Liver (tissue), 9 donors: Measurements from ENCODE around the gene SIK2. TPM values are rescaled to one million over a fixed set of nuclear protein-coding genes. Genes with fewer than 3 reads are reported as not detected.

Source experiments
- DNase-seq: peaks from one replicate; pipeline ENCODE4 v3.0.0-alpha.2; 2017; ENCODE audit warnings: low spot score
- H3K27ac ChIP-seq, 2 donors: one replicate each; pipeline ENCODE4 v1.7.0; 2013; ENCODE audit warnings: inconsistent platforms in 2 of 2, low read length in 2 of 2, control low read depth in 1 of 2, low read depth in 1 of 2, mild to moderate bottlenecking in 1 of 2
- H3K27me3 ChIP-seq, 4 donors: one replicate each; pipeline versions ENCODE4 v1.6.1 to v1.7.0; 2013; ENCODE audit warnings: low read length in 3 of 4, inconsistent platforms in 1 of 4, mild to moderate bottlenecking in 1 of 4, moderate library complexity in 1 of 4; ENCODE audit not compliant: control insufficient read depth in 4 of 4, insufficient read depth in 4 of 4
- H3K36me3 ChIP-seq, 4 donors: one replicate each; pipeline versions ENCODE4 v1.6.1 to v1.7.0; 2013; ENCODE audit warnings: low read length in 3 of 4, mild to moderate bottlenecking in 3 of 4, low read depth in 1 of 4, moderate library complexity in 1 of 4; ENCODE audit not compliant: control insufficient read depth in 4 of 4, insufficient read depth in 3 of 4
- H3K4me1 ChIP-seq, 4 donors: one replicate each; pipeline versions ENCODE4 v1.6.1 to v1.7.0; 2013; ENCODE audit warnings: low read length in 3 of 4, mild to moderate bottlenecking in 3 of 4, moderate library complexity in 1 of 4; ENCODE audit not compliant: control insufficient read depth in 4 of 4, insufficient read depth in 4 of 4
- H3K4me3 ChIP-seq, 3 donors: one replicate each; pipeline versions ENCODE4 v1.6.1 to v1.7.0; 2013; ENCODE audit warnings: low read length in 3 of 3, control low read depth in 1 of 3, low read depth in 1 of 3, mild to moderate bottlenecking in 1 of 3
- H3K9ac ChIP-seq, 2 donors: one replicate each; pipeline ENCODE4 v1.7.0; 2013; ENCODE audit warnings: low read length in 2 of 2, mild to moderate bottlenecking in 2 of 2, moderate library complexity in 2 of 2, control low read depth in 1 of 2, low read depth in 1 of 2
- H3K9me3 ChIP-seq, 4 donors: one replicate each; pipeline versions ENCODE4 v1.6.1 to v1.7.0; 2013; ENCODE audit warnings: low read length in 3 of 4; ENCODE audit not compliant: control insufficient read depth in 4 of 4
- ATF3 ChIP-seq: IDR thresholded peaks from 2 replicates; pipeline ENCODE4 v1.6.1; 2016; ENCODE audit warnings: antibody characterized with exemption
- EGR1 ChIP-seq, 2 donors: IDR thresholded peaks; 2 replicates each; pipeline ENCODE4 v1.6.1; 2016 to 2018; ENCODE audit warnings: antibody characterized with exemption in 2 of 2, low read depth in 2 of 2
- FOXA1 ChIP-seq: IDR thresholded peaks from 2 replicates; pipeline ENCODE4 v1.6.1; 2016; ENCODE audit warnings: antibody characterized with exemption
- FOXA2 ChIP-seq: IDR thresholded peaks from 2 replicates; pipeline ENCODE4 v1.6.1; 2016; ENCODE audit warnings: antibody characterized with exemption
- GABPA ChIP-seq, 2 donors: IDR thresholded peaks in 1 of 2; conservative IDR thresholded peaks in 1 of 2; 2 replicates each; pipeline ENCODE4 v1.6.1; 2016; ENCODE audit warnings: antibody characterized with exemption in 2 of 2, mild to moderate bottlenecking in 1 of 2, moderate library complexity in 1 of 2
- HNF4A ChIP-seq, 2 donors: conservative IDR thresholded peaks; 2 replicates each; pipeline ENCODE4 v1.6.1; 2016; ENCODE audit warnings: antibody characterized with exemption in 2 of 2, mild to moderate bottlenecking in 2 of 2
- HNF4G ChIP-seq: IDR thresholded peaks from 2 replicates; pipeline ENCODE4 v1.6.1; 2016; ENCODE audit warnings: antibody characterized with exemption
- JUND ChIP-seq, 2 donors: IDR thresholded peaks; 2 replicates each; pipeline ENCODE4 v1.6.1; 2016; ENCODE audit warnings: antibody characterized with exemption in 2 of 2
- MAX ChIP-seq: IDR thresholded peaks from 2 replicates; pipeline ENCODE4 v1.6.1; 2016; ENCODE audit warnings: antibody characterized with exemption
- NR2F2 ChIP-seq: IDR thresholded peaks from 2 replicates; pipeline ENCODE4 v1.6.1; 2016; ENCODE audit warnings: antibody characterized with exemption
- RAD21 ChIP-seq, 2 donors: IDR thresholded peaks; 2 replicates each; pipeline ENCODE4 v1.6.1; 2016; ENCODE audit warnings: antibody characterized with exemption in 2 of 2, mild to moderate bottlenecking in 2 of 2
- REST ChIP-seq: IDR thresholded peaks from 2 replicates; pipeline ENCODE4 v1.6.1; 2016; ENCODE audit warnings: antibody characterized with exemption, mild to moderate bottlenecking
- RXRA ChIP-seq, 2 donors: IDR thresholded peaks; 2 replicates each; pipeline ENCODE4 v1.6.1; 2017 to 2018; ENCODE audit warnings: antibody characterized with exemption in 2 of 2, mild to moderate bottlenecking in 1 of 2
- SP1 ChIP-seq: IDR thresholded peaks from 2 replicates; pipeline ENCODE4 v1.6.1; 2018; ENCODE audit warnings: antibody characterized with exemption, mild to moderate bottlenecking
- TAF1 ChIP-seq: conservative IDR thresholded peaks from 2 replicates; pipeline ENCODE4 v1.6.1; 2016; ENCODE audit warnings: antibody characterized with exemption, mild to moderate bottlenecking
- YY1 ChIP-seq: IDR thresholded peaks from 2 replicates; pipeline ENCODE4 v1.6.1; 2016; ENCODE audit warnings: antibody characterized with exemption, mild to moderate bottlenecking
- ZBTB33 ChIP-seq: IDR thresholded peaks from 2 replicates; pipeline ENCODE4 v1.6.1; 2016; ENCODE audit warnings: antibody characterized with exemption
- WGBS: extraction: QIAGEN DNeasy Blood & Tissue Kit; methylation state at CpG from one replicate; pipeline ENCODE4 v1.1.7; 2013; 5-methylcytosine and 5-hydroxymethylcytosine counted together
- polyA plus RNA-seq, 2 donors: library from polyadenylated mRNA; stranded (reverse) in 1 of 2; unstranded in 1 of 2; fragments of 200-250 nt in 1 of 2; fragments of >200 nt in 1 of 2; fragmentation: Nextera tagmentation in 1 of 2; extraction: Ambion mirVana in 1 of 2; gene quantifications; one replicate each; pipeline versions ENCODE4 v1.2.1 to v1.2.3, GENCODE V29; 2013 to 2015
- total RNA-seq, 2 donors: library from RNA; depleted of rRNA; stranded (reverse); fragments of >200 nt; gene quantifications; one replicate each; pipeline ENCODE4 v1.2.3, GENCODE V29; 2014
- donor health status: healthy.
- donor health status: healthy.
- donor health status: healthy.
- donor health status: healthy.
- donor health status: healthy.

Gene SIK2
- total and polyA plus RNA-seq, 4 donors, result 6.5 to 15.0 (median 9.3) TPM

- Histone ChIP-seq H3K27me3 (no peaks in the 10 kb centered on the region), H3K36me3 (no peaks in the 10 kb centered on the region), H3K27ac (no peak overlapping the region), H3K4me3 (no peak overlapping the region), H3K9me3 (no peaks in the 10 kb centered on the region), H3K9ac (no peak overlapping the region), H3K4me1 (peaks cover 0 to 13% (median 8%) of the 10 kb centered on the region in 4 donors)
- 39% methylated on average over 6 of the region's 6 CpGs for WGBS
- TF ChIP-seq YY1 (no peak), SP1 (peak; percentile 18), HNF4A (conservative IDR thresholded peaks at IDR 0.05) (peak in 1 of 2 donors; percentile 42), RXRA (IDR thresholded peaks at IDR 0.05) (no peak)
- DNase-seq, result no peak
Observed at GRCh38 chr11:111571829-111572501, 30.3 kb upstream of the SIK2 start.

GRCh38 chr11:111572581-111572980 lies 29.7 kb upstream of the SIK2 start:
- no peak for DNase-seq
- Histone ChIP-seq H3K4me1 (peaks cover 0 to 13% (median 8%) of the 10 kb centered on the region in 4 donors), H3K9ac (no peak overlapping the region), H3K9me3 (no peaks in the 10 kb centered on the region), H3K4me3 (no peak overlapping the region), H3K27ac (no peak overlapping the region), H3K27me3 (no peaks in the 10 kb centered on the region), H3K36me3 (no peaks in the 10 kb centered on the region)
- 95% methylated on average over 3 of the region's 3 CpGs for WGBS
- no peak for TF ChIP-seq TAF1
- TF ChIP-seq FOXA1, result no peak
- no peak for TF ChIP-seq REST
- TF ChIP-seq GABPA (IDR thresholded peaks at IDR 0.05 in 1 of 2, conservative IDR thresholded peaks at IDR 0.05 in 1 of 2), result no peak
- no peak for TF ChIP-seq YY1
- no peak for TF ChIP-seq JUND (IDR thresholded peaks at IDR 0.05)
- no peak for TF ChIP-seq SP1
- no peak for TF ChIP-seq ZBTB33
- no peak for TF ChIP-seq EGR1 (IDR thresholded peaks at IDR 0.05; ENCODE audit: low read depth in 2 of 2)
- TF ChIP-seq HNF4A (conservative IDR thresholded peaks at IDR 0.05), result no peak
- no peak for TF ChIP-seq NR2F2

GRCh38 chr11:111573821-111574249 lies 28.4 kb upstream of the SIK2 start:
- H3K4me3 ChIP-seq, result no peak overlapping the region
- no peaks in the 10 kb centered on the region for H3K27me3 ChIP-seq
- WGBS, result 26% methylated on average over 4 of the region's 4 CpGs
- no peaks in the 10 kb centered on the region for H3K36me3 ChIP-seq
- H3K9ac ChIP-seq, result peak overlapping the region in 1 of 2 donors; percentile 15
- H3K27ac ChIP-seq, result peak overlapping the region; percentile 5 to 48
- H3K9me3 ChIP-seq, result no peaks in the 10 kb centered on the region
- DNase-seq, result no peak
- peaks cover 0 to 13% (median 8%) of the 10 kb centered on the region in 4 donors for H3K4me1 ChIP-seq
- TF ChIP-seq EGR1 (IDR thresholded peaks at IDR 0.05; ENCODE audit: low read depth in 2 of 2) (no peak), MAX (no peak), GABPA (IDR thresholded peaks at IDR 0.05 in 1 of 2, conservative IDR thresholded peaks at IDR 0.05 in 1 of 2) (no peak), TAF1 (no peak), ATF3 (no peak), RAD21 (IDR thresholded peaks at IDR 0.05) (no peak), NR2F2 (no peak), HNF4G (no peak), FOXA2 (no peak), ZBTB33 (no peak), RXRA (IDR thresholded peaks at IDR 0.05) (peak; percentile 22 to 37)
